SH-SY5Y (cell line): ENCODE results near the gene LPGAT1.

Experiments
- GATA2 ChIP-seq: IDR thresholded peaks from 2 replicates; pipeline ENCODE4 v1.6.1; 2011; ENCODE audit warnings: mild to moderate bottlenecking, low read depth, low read length
- GATA3 ChIP-seq: IDR thresholded peaks from 2 replicates; pipeline ENCODE4 v1.6.1; 2011; ENCODE audit warnings: low read depth, mild to moderate bottlenecking, low read length, moderate library complexity

DNA sequence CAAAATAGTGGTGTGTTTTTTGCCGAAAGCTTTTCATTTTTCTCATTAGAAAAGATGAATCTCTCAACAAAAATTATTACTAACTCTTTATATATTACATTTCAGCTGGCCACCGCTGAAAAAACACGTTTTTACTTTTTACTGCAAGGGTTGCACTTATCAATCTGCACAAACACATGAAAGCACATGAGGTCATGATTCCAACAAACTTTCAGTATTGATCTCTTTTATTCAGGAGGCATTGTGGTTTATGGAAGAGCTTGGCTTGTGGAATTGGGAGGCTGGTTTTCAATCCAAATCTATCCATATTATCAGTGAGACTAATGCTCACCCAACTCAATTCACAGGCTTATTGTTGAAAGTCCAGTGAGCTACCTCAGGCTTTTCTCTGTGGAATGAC is 20.6 kb upstream of the LPGAT1 start:
- no peak for TF ChIP-seq GATA2
- TF ChIP-seq GATA3: no peak
